H1 (cell line): ENCODE data around the gene NAA16. TPM values are rescaled to one million over a fixed set of nuclear protein-coding genes. Genes with fewer than 3 reads are reported as not detected.

Experiments used
- CTCF ChIA-PET: fragments of 300-600 bp; sonication (Branson Sonifier 250); formaldehyde crosslinking; loops from one replicate; lab custom pipeline; 2021; ENCODE audit not compliant: partially characterized antibody; lab: Charles Lee
- POLR2A ChIA-PET: fragments of 300-600 bp; sonication (Branson Sonifier 250); formaldehyde crosslinking; loops from one replicate; lab custom pipeline; 2021; ENCODE audit warnings: inconsistent platforms; ENCODE audit not compliant: partially characterized antibody; lab: Charles Lee
- DNase-seq, 2 experiments: peaks; one replicate each; pipeline versions ENCODE4 v3.0.0 to v3.0.0-alpha.2; 2010 to 2022; ENCODE audit warnings: low spot score in 2 of 2, low read depth in 1 of 2, mixed read lengths in 1 of 2
- FAIRE-seq: peaks from 2 replicates; lab custom pipeline; 2011; peaks lifted over from hg19 to GRCh38; lab: Jason Lieb, UNC
- H2AFZ ChIP-seq: 2 replicates; pipeline ENCODE4 v1.8.1; 2012; ENCODE audit warnings: low read length, inconsistent platforms
- H2AK5ac ChIP-seq: 2 replicates; pipeline ENCODE4 v1.6.1; 2013; ENCODE audit warnings: low read depth, low read length
- H2BK120ac ChIP-seq: replicated peaks from 2 replicates; pipeline ENCODE3; 2013; ENCODE audit warnings: low read depth, low read length, inconsistent platforms
- H2BK12ac ChIP-seq: 2 replicates; pipeline ENCODE4 v1.6.1; 2013; ENCODE audit warnings: low read depth, low read length
- H2BK15ac ChIP-seq: 2 replicates; pipeline ENCODE4 v1.6.1; 2013; ENCODE audit warnings: low read length
- H2BK20ac ChIP-seq: 2 replicates; pipeline ENCODE4 v1.6.1; 2013; ENCODE audit warnings: low read length
- H2BK5ac ChIP-seq: 2 replicates; pipeline ENCODE4 v1.6.1; 2013; ENCODE audit warnings: low read depth, low read length
- H3K14ac ChIP-seq: 2 replicates; pipeline ENCODE4 v1.6.1; 2013; ENCODE audit warnings: inconsistent platforms; ENCODE audit not compliant: insufficient read length
- H3K18ac ChIP-seq: 2 replicates; pipeline ENCODE4 v1.6.1; 2013; ENCODE audit warnings: low read length; ENCODE audit errors: extremely low read depth
- H3K23ac ChIP-seq: 2 replicates; pipeline ENCODE4 v1.6.1; 2013; ENCODE audit warnings: inconsistent platforms; ENCODE audit not compliant: insufficient read length
- H3K23me2 ChIP-seq: 2 replicates; pipeline ENCODE4 v1.6.1; 2013; ENCODE audit warnings: low read depth, low read length
- H3K27ac ChIP-seq: 2 replicates; pipeline ENCODE4 v1.6.1; 2011; ENCODE audit warnings: low read depth, low read length, inconsistent platforms
- H3K27me3 ChIP-seq, 4 experiments: replicated peaks in 1 of 4; 1 replicate in 1 of 4; 2 replicates in 3 of 4; pipeline versions ENCODE4 v1.6.1 to v1.8.1; 2011 to 2013; ENCODE audit warnings: low read length in 3 of 4, mild to moderate bottlenecking in 3 of 4, inconsistent platforms in 2 of 4, mixed read lengths in 2 of 4, moderate library complexity in 1 of 4; ENCODE audit not compliant: control insufficient read depth in 3 of 4, insufficient read depth in 3 of 4; ENCODE audit errors: extremely low read depth in 1 of 4
- H3K36me3 ChIP-seq, 4 experiments: 2 replicates each; pipeline versions ENCODE4 v1.6.1 to v1.8.1; 2011 to 2013; ENCODE audit warnings: mild to moderate bottlenecking in 4 of 4, low read length in 3 of 4, moderate library complexity in 2 of 4, control low read depth in 1 of 4, inconsistent platforms in 1 of 4; ENCODE audit not compliant: insufficient read depth in 4 of 4, control insufficient read depth in 2 of 4
- H3K4ac ChIP-seq: replicated peaks from 2 replicates; pipeline ENCODE3; 2013; ENCODE audit warnings: low read length, low read depth, mixed read lengths, inconsistent platforms; ENCODE audit not compliant: insufficient read length
- H3K4me1 ChIP-seq, 4 experiments: replicated peaks in 1 of 4; 1 replicate in 1 of 4; 2 replicates in 3 of 4; pipeline versions ENCODE4 v1.6.1 to v1.8.1; 2011 to 2013; ENCODE audit warnings: low read length in 3 of 4, inconsistent platforms in 2 of 4, mixed read lengths in 1 of 4; ENCODE audit not compliant: insufficient read depth in 4 of 4, control insufficient read depth in 3 of 4
- H3K4me2 ChIP-seq, 2 experiments: 2 replicates each; pipeline versions ENCODE4 v1.6.1 to v1.8.1; 2011 to 2013; ENCODE audit warnings: low read depth in 2 of 2, low read length in 2 of 2, control low read depth in 1 of 2, inconsistent platforms in 1 of 2, mild to moderate bottlenecking in 1 of 2; ENCODE audit not compliant: insufficient read depth in 1 of 2
- H3K4me3 ChIP-seq, 4 experiments: fragments of 200-600, 300-600 bp in 1 of 4; sonication (generic), shearing (Covaris generic), sonication (Bioruptor Twin) in 1 of 4; 2 replicates each; pipeline versions ENCODE4 v1.5.1 to v1.8.1; 2011 to 2016; ENCODE audit warnings: low read length in 4 of 4, low read depth in 3 of 4, control low read depth in 2 of 4, inconsistent platforms in 2 of 4, mild to moderate bottlenecking in 2 of 4, mixed read lengths in 1 of 4, moderate library complexity in 1 of 4; ENCODE audit not compliant: insufficient read depth in 2 of 4; ENCODE audit errors: extremely low read depth in 1 of 4
- H3K56ac ChIP-seq: replicated peaks from 2 replicates; pipeline ENCODE3; 2013; ENCODE audit warnings: low read depth, mild to moderate bottlenecking, mixed read lengths, low read length, inconsistent platforms; ENCODE audit not compliant: insufficient read length
- H3K79me1 ChIP-seq: 2 replicates; pipeline ENCODE4 v1.6.1; 2013; ENCODE audit warnings: low read depth, low read length, control low read depth
- H3K79me2 ChIP-seq, 2 experiments: 2 replicates each; pipeline versions ENCODE4 v1.6.1 to v1.8.1; 2012 to 2013; ENCODE audit warnings: low read length in 2 of 2, mild to moderate bottlenecking in 2 of 2, inconsistent platforms in 1 of 2; ENCODE audit not compliant: insufficient read depth in 2 of 2, control insufficient read depth in 1 of 2
- H3K9ac ChIP-seq, 4 experiments: replicated peaks in 1 of 4; 1 replicate in 1 of 4; 2 replicates in 3 of 4; pipeline versions ENCODE4 v1.6.1 to v1.8.1; 2011 to 2013; ENCODE audit warnings: low read depth in 3 of 4, low read length in 3 of 4, control low read depth in 2 of 4, mild to moderate bottlenecking in 2 of 4, moderate library complexity in 2 of 4, inconsistent platforms in 1 of 4; ENCODE audit errors: extremely low read depth in 1 of 4
- H3K9me3 ChIP-seq, 2 experiments: 2 replicates each; pipeline versions ENCODE4 v1.6.1 to v1.8.1; 2012 to 2013; ENCODE audit warnings: mild to moderate bottlenecking in 2 of 2, moderate library complexity in 2 of 2, control low read depth in 1 of 2, inconsistent platforms in 1 of 2, low read depth in 1 of 2, low read length in 1 of 2, mixed read lengths in 1 of 2; ENCODE audit not compliant: insufficient read depth in 2 of 2
- H4K20me1 ChIP-seq, 2 experiments: replicated peaks in 1 of 2; 2 replicates each; pipeline versions ENCODE3 to v1.8.1; 2011 to 2013; ENCODE audit warnings: inconsistent platforms in 2 of 2, low read length in 2 of 2, mild to moderate bottlenecking in 1 of 2; ENCODE audit not compliant: insufficient read depth in 2 of 2, control insufficient read depth in 1 of 2
- H4K5ac ChIP-seq: 2 replicates; pipeline ENCODE4 v1.6.1; 2013; ENCODE audit warnings: low read length, low read depth, mixed read lengths, inconsistent platforms; ENCODE audit not compliant: insufficient read length
- H4K8ac ChIP-seq: 2 replicates; pipeline ENCODE4 v1.8.0; 2013; ENCODE audit warnings: mild to moderate bottlenecking, moderate library complexity, low read length, inconsistent platforms; ENCODE audit not compliant: insufficient read depth; ENCODE audit errors: extremely low read depth
- H4K91ac ChIP-seq: replicated peaks from 2 replicates; pipeline ENCODE3; 2013; ENCODE audit warnings: low read length, mixed read lengths, inconsistent platforms; ENCODE audit not compliant: insufficient read length
- BCL11A ChIP-seq, 2 experiments: IDR thresholded peaks; one replicate each; pipeline ENCODE4 v1.6.1; 2011; ENCODE audit warnings: low read depth in 2 of 2, low read length in 2 of 2, mild to moderate bottlenecking in 2 of 2
- CTCF ChIP-seq, 3 experiments: IDR thresholded peaks; 1 replicate in 2 of 3; 2 replicates in 1 of 3; pipeline versions ENCODE4 v1.5.1 to v1.6.1; 2011; ENCODE audit warnings: low read length in 3 of 3, mild to moderate bottlenecking in 3 of 3, inconsistent platforms in 2 of 3, low read depth in 1 of 3, moderate library complexity in 1 of 3; ENCODE audit not compliant: insufficient read depth in 1 of 3; ENCODE audit errors: control extremely low read depth in 1 of 3
- KDM5A ChIP-seq: fragments of 200-600 bp; IDR thresholded peaks from 2 replicates; pipeline ENCODE4 v1.7.1; 2012; ENCODE audit warnings: mild to moderate bottlenecking, low read length, inconsistent platforms, mixed read lengths
- MAFK ChIP-seq: IDR thresholded peaks from 2 replicates; pipeline ENCODE4 v1.6.1; 2012; ENCODE audit warnings: low read depth, mild to moderate bottlenecking, improper control_type of control experiment, low read length
- MAX ChIP-seq: IDR thresholded peaks from 2 replicates; pipeline ENCODE4 v1.6.1; 2012; ENCODE audit warnings: inconsistent platforms
- NRF1 ChIP-seq: IDR thresholded peaks from 2 replicates; pipeline ENCODE4 v1.6.1; 2011; ENCODE audit warnings: mild to moderate bottlenecking, low read depth, low read length, improper control_type of control experiment
- SIN3A ChIP-seq, 2 experiments: IDR thresholded peaks in 1 of 2; conservative IDR thresholded peaks in 1 of 2; 2 replicates each; pipeline ENCODE4 v1.6.1; 2011 to 2012; ENCODE audit warnings: low read length in 2 of 2, improper control_type of control experiment in 1 of 2, low read depth in 1 of 2, mild to moderate bottlenecking in 1 of 2
- TBP ChIP-seq: IDR thresholded peaks from 2 replicates; pipeline ENCODE4 v1.6.1; 2011; ENCODE audit warnings: low read depth, low read length, improper control_type of control experiment
- TEAD4 ChIP-seq: IDR thresholded peaks from 2 replicates; pipeline ENCODE4 v1.6.1; 2012; ENCODE audit warnings: low read depth, low read length, inconsistent platforms, mixed read lengths
- WGBS, 2 experiments: shearing (Covaris generic) in 1 of 2; methylation state at CpG; one replicate each; pipeline versions ENCODE4 v1.1.6 to v1.1.7; 2013 to 2015; ENCODE audit warnings: low lambda C conversion rate in 2 of 2, mixed read lengths in 2 of 2, inconsistent platforms in 1 of 2, low coverage in 1 of 2, missing lambda C conversion rate in 1 of 2; ENCODE audit not compliant: insufficient replicate concordance in 2 of 2, insufficient coverage in 1 of 2, insufficient read length in 1 of 2; ENCODE audit errors: extremely low coverage in 1 of 2, missing lambda C conversion rate in 1 of 2; 5-methylcytosine and 5-hydroxymethylcytosine counted together
- polyA plus RNA-seq, 7 experiments: library from polyadenylated mRNA; depleted of rRNA in 3 of 7; stranded (reverse) in 5 of 7; unstranded in 2 of 7; fragments of >200 nt in 5 of 7; fragments of 200-250 nt in 2 of 7; gene quantifications; 1 replicate in 5 of 7; 2 replicates in 1 of 7; 4 replicates in 1 of 7; pipeline versions ENCODE4 v1.2.1 to v1.2.3, GENCODE V29; 2011 to 2013; ENCODE audit warnings: missing spikeins in 2 of 7, mixed read lengths in 2 of 7
- total RNA-seq: library from RNA; stranded (reverse); fragmentation: NEBNext Ultra II Directional; extraction: Animal tissue kit (Norgen Biotek cat#: 25700); gene quantifications from 2 replicates; pipeline ENCODE4 v1.2.1, GENCODE V29; 2021

Gene NAA16
- total and polyA plus RNA-seq, 2 of the 8 experiments (the other 6 are each of a cell fraction or from before 2014, with no cell fraction given): 11.4 to 40.0 TPM

- no peak overlapping the region for H2BK15ac ChIP-seq
- no peak overlapping the region for H3K9ac ChIP-seq
- no peaks in the 10 kb centered on the region for H3K79me1 ChIP-seq
- no peak overlapping the region for H3K14ac ChIP-seq
- no peak overlapping the region for H2BK12ac ChIP-seq
- H3K4ac ChIP-seq: no peak overlapping the region
- no peak overlapping the region for H3K56ac ChIP-seq
- no peak overlapping the region for H3K4me2 ChIP-seq
- H3K18ac ChIP-seq: no peak overlapping the region
- no peak overlapping the region for H2BK120ac ChIP-seq
- H3K79me2 ChIP-seq: peaks cover under 1 to 4% of the 10 kb centered on the region in 2 experiments; a peak in 2 of 4 replicates
- no peak overlapping the region for H3K27ac ChIP-seq
- no peaks in the 10 kb centered on the region; a peak in 1 of 7 replicates for H3K4me1 ChIP-seq
- no peaks in the 10 kb centered on the region for H4K20me1 ChIP-seq
- ChIA-PET POLR2A (no interaction called here), CTCF (no interaction called here)
- WGBS, 2 experiments: 87% methylated on average over 5 of the region's 15 CpGs; no CpG with 5 or more reads in 1 of the 2 experiments
- H4K91ac ChIP-seq: no peak overlapping the region
- H3K36me3 ChIP-seq: no peaks in the 10 kb centered on the region
- H2BK20ac ChIP-seq: no peak overlapping the region
- no peak overlapping the region for H4K8ac ChIP-seq
- no peaks in the 10 kb centered on the region for H3K27me3 ChIP-seq
- H2AFZ ChIP-seq: peak overlapping the region; percentile 49; the same call in 1 of the 2 replicates
- no peak overlapping the region for H2BK5ac ChIP-seq
- DNase-seq (no peak), FAIRE-seq (no peak)
- H2AK5ac ChIP-seq: no peak overlapping the region
- no peak overlapping the region for H3K4me3 ChIP-seq
- H3K23me2 ChIP-seq: peaks cover 4% of the 10 kb centered on the region; the same call in 1 of the 2 replicates
- H3K23ac ChIP-seq: no peak overlapping the region
- H4K5ac ChIP-seq: no peak overlapping the region
- H3K9me3 ChIP-seq: no peaks in the 10 kb centered on the region
- TF ChIP-seq MAX (no peak), MAFK (no peak), KDM5A (no peak), SIN3A (conservative IDR thresholded peaks at IDR 0.05 in 1 of 2, IDR thresholded peaks at IDR 0.05 in 1 of 2; ENCODE audit: low read depth in 1 of 2, low read length in 2 of 2) (no peak), TEAD4 (no peak), TBP (no peak), BCL11A (IDR thresholded peaks at IDR 0.05; ENCODE audit: low read depth in 2 of 2, low read length in 2 of 2) (no peak), CTCF (IDR thresholded peaks at IDR 0.05; ENCODE audit: control extremely low read depth in 1 of 3, insufficient read depth in 1 of 3, low read depth in 1 of 3, low read length in 3 of 3) (no peak), NRF1 (no peak)
These were observed 4.6 kb upstream of the NAA16 start for GRCh38 chr13:41306271-41307145.
